H9 (cell line): Measurements from ENCODE around the gene NGF. TPM values are rescaled to one million over a fixed set of nuclear protein-coding genes. Genes with fewer than 3 reads are reported as not detected.

ENCODE experiments used
- DNase-seq: peaks from one replicate; pipeline ENCODE4 v3.0.0-alpha.2; 2017
- H2AFZ ChIP-seq: one replicate; pipeline ENCODE4 v1.6.1; 2013; ENCODE audit warnings: mild to moderate bottlenecking, low read length, control low read depth, moderate library complexity
- H2AK5ac ChIP-seq: 2 replicates; pipeline ENCODE4 v1.6.1; 2013; ENCODE audit warnings: low read length, control low read depth, mixed read lengths; ENCODE audit not compliant: insufficient read length
- H2BK120ac ChIP-seq: one replicate; pipeline ENCODE4 v1.6.1; 2013; ENCODE audit warnings: low read depth, mild to moderate bottlenecking, low read length, control low read depth, inconsistent platforms; ENCODE audit not compliant: poor library complexity, severe bottlenecking
- H2BK12ac ChIP-seq: 2 replicates; pipeline ENCODE4 v1.6.1; 2013; ENCODE audit warnings: low read length, control low read depth, mixed read lengths, low read depth; ENCODE audit not compliant: insufficient read length
- H2BK15ac ChIP-seq: 2 replicates; pipeline ENCODE4 v1.6.1; 2013; ENCODE audit warnings: low read depth, low read length, control low read depth
- H2BK20ac ChIP-seq: one replicate; pipeline ENCODE4 v1.6.1; 2013; ENCODE audit warnings: low read depth, mild to moderate bottlenecking, low read length, control low read depth, inconsistent platforms; ENCODE audit not compliant: poor library complexity, severe bottlenecking
- H2BK5ac ChIP-seq: 2 replicates; pipeline ENCODE4 v1.6.1; 2013; ENCODE audit warnings: low read length, control low read depth, mixed read lengths; ENCODE audit not compliant: insufficient read length
- H3K14ac ChIP-seq: 2 replicates; pipeline ENCODE4 v1.6.1; 2013; ENCODE audit warnings: low read length, control low read depth; ENCODE audit not compliant: insufficient read depth
- H3K18ac ChIP-seq: 2 replicates; pipeline ENCODE4 v1.6.1; 2013; ENCODE audit warnings: low read depth, mild to moderate bottlenecking, mixed read lengths, low read length, control low read depth; ENCODE audit not compliant: insufficient read length
- H3K23ac ChIP-seq: 2 replicates; pipeline ENCODE4 v1.6.1; 2013; ENCODE audit warnings: low read length, control low read depth, mixed read lengths, low read depth; ENCODE audit not compliant: insufficient read length
- H3K23me2 ChIP-seq: 2 replicates; pipeline ENCODE4 v1.6.1; 2013; ENCODE audit warnings: low read depth, mild to moderate bottlenecking, mixed read lengths, low read length, control low read depth; ENCODE audit not compliant: insufficient read length, poor library complexity, severe bottlenecking
- H3K27ac ChIP-seq: 2 replicates; pipeline ENCODE4 v1.5.1; 2013; ENCODE audit warnings: low read length, control low read depth, mixed read lengths, low read depth; ENCODE audit not compliant: insufficient read length
- H3K27me3 ChIP-seq: 2 replicates; pipeline ENCODE4 v1.6.1; 2013; ENCODE audit warnings: low read length, control low read depth, inconsistent platforms; ENCODE audit not compliant: insufficient read depth
- H3K4ac ChIP-seq: 2 replicates; pipeline ENCODE4 v1.6.1; 2013; ENCODE audit warnings: low read depth, mild to moderate bottlenecking, control low read depth, inconsistent platforms, low read length, moderate library complexity
- H3K4me1 ChIP-seq: 2 replicates; pipeline ENCODE4 v1.6.1; 2013; ENCODE audit warnings: low read length, control low read depth, inconsistent platforms; ENCODE audit not compliant: insufficient read depth
- H3K4me2 ChIP-seq: 2 replicates; pipeline ENCODE4 v1.6.1; 2013; ENCODE audit warnings: low read length, control low read depth, mixed read lengths; ENCODE audit not compliant: insufficient read length, insufficient read depth
- H3K56ac ChIP-seq: 2 replicates; pipeline ENCODE4 v1.6.1; 2013; ENCODE audit warnings: low read depth, mild to moderate bottlenecking, mixed read lengths, low read length, control low read depth; ENCODE audit not compliant: insufficient read length
- H3K79me1 ChIP-seq: 2 replicates; pipeline ENCODE4 v1.6.1; 2013; ENCODE audit warnings: low read depth, mild to moderate bottlenecking, moderate library complexity, low read length, control low read depth, inconsistent platforms; ENCODE audit not compliant: insufficient read depth, poor library complexity, severe bottlenecking
- H3K79me2 ChIP-seq: 2 replicates; pipeline ENCODE4 v1.6.1; 2013; ENCODE audit warnings: low read length, control low read depth, inconsistent platforms; ENCODE audit not compliant: insufficient read depth
- H3K9ac ChIP-seq: 2 replicates; pipeline ENCODE4 v1.6.1; 2013; ENCODE audit warnings: low read length, control low read depth, mixed read lengths; ENCODE audit not compliant: insufficient read length; ENCODE audit errors: extremely low read depth
- H3K9me3 ChIP-seq: one replicate; pipeline ENCODE4 v1.6.1; 2013; ENCODE audit warnings: low read depth, low read length, inconsistent platforms; ENCODE audit not compliant: control insufficient read depth
- H3T11ph ChIP-seq: one replicate; pipeline ENCODE4 v1.6.1; 2013; ENCODE audit warnings: mild to moderate bottlenecking, low read length, control low read depth, inconsistent platforms
- H4K20me1 ChIP-seq: one replicate; pipeline ENCODE4 v1.6.1; 2013; ENCODE audit not compliant: control insufficient read depth, insufficient read length, insufficient read depth
- H4K5ac ChIP-seq: 2 replicates; pipeline ENCODE4 v1.6.1; 2013; ENCODE audit warnings: low read depth, mild to moderate bottlenecking, mixed read lengths, low read length, control low read depth; ENCODE audit not compliant: insufficient read length
- H4K8ac ChIP-seq: replicated peaks from 2 replicates; pipeline ENCODE4 v1.6.1; 2013; ENCODE audit warnings: low read length, control low read depth, mixed read lengths, low read depth; ENCODE audit not compliant: insufficient read length
- H4K91ac ChIP-seq: 2 replicates; pipeline ENCODE4 v1.6.1; 2013; ENCODE audit warnings: low read depth, mild to moderate bottlenecking, moderate library complexity, mixed read lengths, low read length, control low read depth; ENCODE audit not compliant: insufficient read length
- H3K27ac Mint-ChIP-seq, 3 experiments: 2 replicates in 2 of 3; 3 replicates in 1 of 3; pipeline ENCODE4 v1.8.0; 2020 to 2021; ENCODE audit warnings: mixed read lengths in 3 of 3, mild to moderate bottlenecking in 1 of 3, moderate library complexity in 1 of 3
- H3K27me3 Mint-ChIP-seq: 2 replicates; pipeline ENCODE4 v1.8.0; 2021; ENCODE audit warnings: low read depth, mild to moderate bottlenecking, moderate library complexity, mixed read lengths
- H3K36me3 Mint-ChIP-seq, 3 experiments: 2 replicates in 2 of 3; 3 replicates in 1 of 3; pipeline ENCODE4 v1.8.0; 2020 to 2021; ENCODE audit warnings: low read depth in 3 of 3, mixed read lengths in 3 of 3; ENCODE audit not compliant: insufficient read depth in 1 of 3
- H3K4me1 Mint-ChIP-seq, 2 experiments: 2 replicates each; pipeline ENCODE4 v1.8.0; 2020; ENCODE audit warnings: mixed read lengths in 2 of 2
- H3K4me3 Mint-ChIP-seq, 2 experiments: 2 replicates in 1 of 2; 3 replicates in 1 of 2; pipeline ENCODE4 v1.8.0; 2020 to 2021; ENCODE audit warnings: mild to moderate bottlenecking in 2 of 2, mixed read lengths in 2 of 2, moderate library complexity in 1 of 2
- H3K9me3 Mint-ChIP-seq, 2 experiments: 2 replicates in 1 of 2; 3 replicates in 1 of 2; pipeline ENCODE4 v1.8.0; 2020; ENCODE audit warnings: mild to moderate bottlenecking in 2 of 2, mixed read lengths in 2 of 2, moderate library complexity in 1 of 2
- CTCF ChIP-seq: fragments of 200-600 bp; sonication (generic); conservative IDR thresholded peaks from 3 replicates; pipeline ENCODE4 v1.8.0; 2021; ENCODE audit warnings: antibody characterized with exemption, mild to moderate bottlenecking
- WGBS: extraction: QIAGEN DNeasy Blood & Tissue Kit; methylation state at CpG from one replicate; pipeline ENCODE4 v1.1.7; 2013; ENCODE audit warnings: missing lambda C conversion rate, low lambda C conversion rate, mixed read lengths; ENCODE audit not compliant: insufficient read length; ENCODE audit errors: extremely low coverage; 5-methylcytosine and 5-hydroxymethylcytosine counted together
- total RNA-seq: library from RNA; stranded (reverse); gene quantifications from 2 replicates; pipeline ENCODE4 v1.2.1, GENCODE V29; 2021

NGF gene
- total RNA-seq, 1 experiment from 2014 or later, result 0.22 TPM

GRCh38 chr1:115280064-115280463 lies 58.0 kb downstream of the NGF start:
- Histone ChIP-seq H4K91ac (no peak overlapping the region), H3K56ac (no peak overlapping the region), H2BK20ac (no peak overlapping the region), H3K18ac (no peak overlapping the region), H4K5ac (no peak overlapping the region), H2BK15ac (no peak overlapping the region), H3K27ac (no peak overlapping the region), H2BK5ac (no peak overlapping the region), H3K4ac (no peak overlapping the region), H2BK12ac (no peak overlapping the region), H3K14ac (no peak overlapping the region), H3T11ph (no peak overlapping the region), H3K4me2 (no peak overlapping the region), H2AK5ac (no peak overlapping the region), H2AFZ (no peak overlapping the region), H4K20me1 (no peaks in the 10 kb centered on the region), H3K79me2 (no peaks in the 10 kb centered on the region), H3K9ac (no peak overlapping the region), H3K23ac (no peak overlapping the region), H4K8ac (no peak overlapping the region), H3K23me2 (no peaks in the 10 kb centered on the region), H2BK120ac (no peak overlapping the region), H3K9me3 (no peaks in the 10 kb centered on the region), H3K27me3 (no peaks in the 10 kb centered on the region), H3K79me1 (no peaks in the 10 kb centered on the region), H3K4me1 (no peaks in the 10 kb centered on the region)
- H3K27me3 Mint-ChIP-seq, result no peaks in the 10 kb centered on the region; the same call in 1 of the 2 replicates
- peaks cover 0 to 3% of the 10 kb centered on the region in 2 experiments; a peak in 2 of 4 replicates for H3K4me1 Mint-ChIP-seq
- no peak for DNase-seq
- H3K36me3 Mint-ChIP-seq, result peaks cover 4 to 11% (median 4%) of the 10 kb centered on the region in 3 experiments; a peak in 2 of 7 replicates
- WGBS, result no CpG with 5 or more reads among the region's 8 CpGs
- peaks cover 7 to 13% of the 10 kb centered on the region in 2 experiments for H3K9me3 Mint-ChIP-seq
- H3K4me3 Mint-ChIP-seq, result no peak overlapping the region
- H3K27ac Mint-ChIP-seq, result no peak overlapping the region
- no peak for TF ChIP-seq CTCF
